SK-N-SH treated with all-trans-retinoic acid at 6 μM for 48 hours (cell line): ENCODE data around the gene AKT3.
A peak's percentile ranks its signal among the peaks of the same experiment; 100 is the strongest.

ENCODE experiments used
- ATAC-seq: fragments of 200-7000 bp; cut with Tn5 transposase; 3 replicates; pipeline ENCODE4 v1.9.1; 2020; ENCODE audit warnings: mild to moderate bottlenecking, moderate library complexity
- ARNTL ChIP-seq: fragments of 450-650 bp; formaldehyde crosslinking; IDR thresholded peaks from 2 replicates; pipeline ENCODE4 v1.5.0; 2020; ENCODE audit warnings: low read depth, mild to moderate bottlenecking, moderate library complexity, borderline replicate concordance
- BACH2 ChIP-seq: fragments of 250-450 bp; sonication (Bioruptor Pico); IDR thresholded peaks from 2 replicates; pipeline ENCODE4 v1.9.0; 2021; ENCODE audit warnings: mild to moderate bottlenecking, borderline replicate concordance
- CSDC2 ChIP-seq: fragments of 250-450 bp; sonication (Bioruptor Pico); IDR thresholded peaks from 2 replicates; pipeline ENCODE4 v1.5.0; 2020; ENCODE audit warnings: mild to moderate bottlenecking, moderate library complexity
- ESRRG ChIP-seq: fragments of 250-450 bp; sonication (Bioruptor Pico); IDR thresholded peaks from 2 replicates; pipeline ENCODE4 v1.6.1; 2021; ENCODE audit warnings: mild to moderate bottlenecking
- GLIS3 ChIP-seq: fragments of 250-450 bp; sonication (Bioruptor Pico); IDR thresholded peaks from 2 replicates; pipeline ENCODE4 v1.5.0; 2020; ENCODE audit warnings: mild to moderate bottlenecking, moderate library complexity
- ISL1 ChIP-seq: fragments of 250-450 bp; sonication (Bioruptor Pico); IDR thresholded peaks from 2 replicates; pipeline ENCODE4 v2.1.2; 2022; ENCODE audit warnings: mild to moderate bottlenecking, moderate library complexity
- OSR1 ChIP-seq: fragments of 250-450 bp; sonication (Bioruptor Pico); IDR thresholded peaks from 2 replicates; pipeline ENCODE4 v1.8.0; 2022; ENCODE audit warnings: moderate library complexity, mild to moderate bottlenecking, inconsistent platforms
- PPARA ChIP-seq: fragments of 250-450 bp; sonication (Bioruptor Pico); IDR thresholded peaks from 2 replicates; pipeline ENCODE4 v1.5.0; 2020; ENCODE audit warnings: mild to moderate bottlenecking, borderline replicate concordance
- RARB ChIP-seq: fragments of 250-450 bp; sonication (Bioruptor Pico); IDR thresholded peaks from 2 replicates; pipeline ENCODE4 v1.8.0; 2021; ENCODE audit warnings: mild to moderate bottlenecking, moderate library complexity
- SNAI2 ChIP-seq: fragments of 250-450 bp; sonication (Bioruptor Pico); IDR thresholded peaks from 2 replicates; pipeline ENCODE4 v1.5.0; 2020; ENCODE audit warnings: mild to moderate bottlenecking, moderate library complexity
- TCF4 ChIP-seq: fragments of 250-450 bp; sonication (Bioruptor Pico); IDR thresholded peaks from 2 replicates; pipeline ENCODE4 v1.8.0; 2021; ENCODE audit warnings: mild to moderate bottlenecking, moderate library complexity, borderline replicate concordance
- ZC3H10 ChIP-seq: fragments of 250-450 bp; sonication (Bioruptor Pico); IDR thresholded peaks from 2 replicates; pipeline ENCODE4 v1.5.1; 2021; ENCODE audit warnings: mild to moderate bottlenecking, moderate library complexity
- ZFP3 ChIP-seq: fragments of 250-450 bp; sonication (Bioruptor Pico); IDR thresholded peaks from 2 replicates; pipeline ENCODE4 v1.5.0; 2020; ENCODE audit warnings: mild to moderate bottlenecking, moderate library complexity
- ZFP30 ChIP-seq: fragments of 450-650 bp; formaldehyde crosslinking; IDR thresholded peaks from 2 replicates; pipeline ENCODE4 v1.5.0; 2022; ENCODE audit warnings: mild to moderate bottlenecking, moderate library complexity
- ZNF565 ChIP-seq: fragments of 450-650 bp; formaldehyde crosslinking; conservative IDR thresholded peaks from 2 replicates; pipeline ENCODE4 v1.5.0; 2020; ENCODE audit warnings: low read depth, mild to moderate bottlenecking, moderate library complexity
- ZNF70 ChIP-seq: fragments of 450-650 bp; formaldehyde crosslinking; IDR thresholded peaks from 2 replicates; pipeline ENCODE4 v1.5.0; 2020; ENCODE audit warnings: mild to moderate bottlenecking, moderate library complexity
- TF ChIP-seq, protein P1 (sequence below): fragments of 250-450 bp; sonication (Bioruptor Pico); IDR thresholded peaks from 2 replicates; pipeline ENCODE4 v1.8.0; 2021; ENCODE audit warnings: low read depth, mild to moderate bottlenecking, moderate library complexity, borderline replicate concordance
- TF ChIP-seq, protein P2 (sequence below): fragments of 250-450 bp; sonication (Bioruptor Pico); IDR thresholded peaks from 2 replicates; pipeline ENCODE4 v1.5.0; 2020; ENCODE audit warnings: mild to moderate bottlenecking, moderate library complexity
- TF ChIP-seq, protein P3 (sequence below): fragments of 250-450 bp; sonication (Bioruptor Pico); IDR thresholded peaks from 2 replicates; pipeline ENCODE4 v1.5.1; 2020; ENCODE audit warnings: low read depth, mild to moderate bottlenecking, moderate library complexity
- TF ChIP-seq, protein P4 (sequence below): fragments of 250-450 bp; sonication (Bioruptor Pico); IDR thresholded peaks from 2 replicates; pipeline ENCODE4 v1.8.0; 2020; ENCODE audit warnings: mild to moderate bottlenecking, moderate library complexity, borderline replicate concordance

AKT3 gene

DNA sequence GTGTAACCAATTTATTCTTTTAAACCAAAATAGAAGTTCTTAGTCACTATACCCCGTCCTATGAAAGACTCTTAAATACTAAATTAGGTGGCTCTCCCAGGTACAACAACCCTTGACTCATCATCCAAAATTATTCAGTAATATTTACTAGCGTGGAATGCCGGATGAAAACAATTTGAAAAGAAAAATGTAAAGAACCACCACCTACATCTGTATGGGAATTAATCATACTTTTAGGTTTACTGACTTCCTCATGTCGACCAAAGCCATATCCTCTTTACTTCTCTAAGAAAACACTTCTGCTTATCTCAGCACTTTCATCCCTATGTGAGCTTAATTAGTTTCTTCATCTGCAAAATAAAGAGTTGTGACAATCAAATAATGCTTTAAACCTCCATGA is 139.6 kb downstream of the AKT3 start:
- TF ChIP-seq, protein P1, sequence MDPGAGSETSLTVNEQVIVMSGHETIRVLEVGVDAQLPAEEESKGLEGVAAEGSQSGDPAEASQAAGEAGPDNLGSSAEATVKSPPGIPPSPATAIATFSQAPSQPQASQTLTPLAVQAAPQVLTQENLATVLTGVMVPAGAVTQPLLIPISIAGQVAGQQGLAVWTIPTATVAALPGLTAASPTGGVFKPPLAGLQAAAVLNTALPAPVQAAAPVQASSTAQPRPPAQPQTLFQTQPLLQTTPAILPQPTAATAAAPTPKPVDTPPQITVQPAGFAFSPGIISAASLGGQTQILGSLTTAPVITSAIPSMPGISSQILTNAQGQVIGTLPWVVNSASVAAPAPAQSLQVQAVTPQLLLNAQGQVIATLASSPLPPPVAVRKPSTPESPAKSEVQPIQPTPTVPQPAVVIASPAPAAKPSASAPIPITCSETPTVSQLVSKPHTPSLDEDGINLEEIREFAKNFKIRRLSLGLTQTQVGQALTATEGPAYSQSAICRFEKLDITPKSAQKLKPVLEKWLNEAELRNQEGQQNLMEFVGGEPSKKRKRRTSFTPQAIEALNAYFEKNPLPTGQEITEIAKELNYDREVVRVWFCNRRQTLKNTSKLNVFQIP (CRISPR knock-in tag): no peak
- TF ChIP-seq ZC3H10 (CRISPR knock-in tag) (no peak), OSR1 (no peak), ZNF70 (no peak), RARB (no peak), ZFP3 (CRISPR knock-in tag) (no peak), ZNF565 (CRISPR knock-in tag) (no peak), SNAI2 (CRISPR knock-in tag) (no peak), CSDC2 (no peak), PPARA (no peak), ZFP30 (CRISPR knock-in tag) (no peak), BACH2 (CRISPR knock-in tag) (no peak), ISL1 (CRISPR knock-in tag) (no peak)
- TF ChIP-seq, protein P2, sequence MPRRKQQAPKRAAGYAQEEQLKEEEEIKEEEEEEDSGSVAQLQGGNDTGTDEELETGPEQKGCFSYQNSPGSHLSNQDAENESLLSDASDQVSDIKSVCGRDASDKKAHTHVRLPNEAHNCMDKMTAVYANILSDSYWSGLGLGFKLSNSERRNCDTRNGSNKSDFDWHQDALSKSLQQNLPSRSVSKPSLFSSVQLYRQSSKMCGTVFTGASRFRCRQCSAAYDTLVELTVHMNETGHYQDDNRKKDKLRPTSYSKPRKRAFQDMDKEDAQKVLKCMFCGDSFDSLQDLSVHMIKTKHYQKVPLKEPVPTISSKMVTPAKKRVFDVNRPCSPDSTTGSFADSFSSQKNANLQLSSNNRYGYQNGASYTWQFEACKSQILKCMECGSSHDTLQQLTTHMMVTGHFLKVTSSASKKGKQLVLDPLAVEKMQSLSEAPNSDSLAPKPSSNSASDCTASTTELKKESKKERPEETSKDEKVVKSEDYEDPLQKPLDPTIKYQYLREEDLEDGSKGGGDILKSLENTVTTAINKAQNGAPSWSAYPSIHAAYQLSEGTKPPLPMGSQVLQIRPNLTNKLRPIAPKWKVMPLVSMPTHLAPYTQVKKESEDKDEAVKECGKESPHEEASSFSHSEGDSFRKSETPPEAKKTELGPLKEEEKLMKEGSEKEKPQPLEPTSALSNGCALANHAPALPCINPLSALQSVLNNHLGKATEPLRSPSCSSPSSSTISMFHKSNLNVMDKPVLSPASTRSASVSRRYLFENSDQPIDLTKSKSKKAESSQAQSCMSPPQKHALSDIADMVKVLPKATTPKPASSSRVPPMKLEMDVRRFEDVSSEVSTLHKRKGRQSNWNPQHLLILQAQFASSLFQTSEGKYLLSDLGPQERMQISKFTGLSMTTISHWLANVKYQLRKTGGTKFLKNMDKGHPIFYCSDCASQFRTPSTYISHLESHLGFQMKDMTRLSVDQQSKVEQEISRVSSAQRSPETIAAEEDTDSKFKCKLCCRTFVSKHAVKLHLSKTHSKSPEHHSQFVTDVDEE (CRISPR knock-in tag): no peak
- TF ChIP-seq, protein P3, sequence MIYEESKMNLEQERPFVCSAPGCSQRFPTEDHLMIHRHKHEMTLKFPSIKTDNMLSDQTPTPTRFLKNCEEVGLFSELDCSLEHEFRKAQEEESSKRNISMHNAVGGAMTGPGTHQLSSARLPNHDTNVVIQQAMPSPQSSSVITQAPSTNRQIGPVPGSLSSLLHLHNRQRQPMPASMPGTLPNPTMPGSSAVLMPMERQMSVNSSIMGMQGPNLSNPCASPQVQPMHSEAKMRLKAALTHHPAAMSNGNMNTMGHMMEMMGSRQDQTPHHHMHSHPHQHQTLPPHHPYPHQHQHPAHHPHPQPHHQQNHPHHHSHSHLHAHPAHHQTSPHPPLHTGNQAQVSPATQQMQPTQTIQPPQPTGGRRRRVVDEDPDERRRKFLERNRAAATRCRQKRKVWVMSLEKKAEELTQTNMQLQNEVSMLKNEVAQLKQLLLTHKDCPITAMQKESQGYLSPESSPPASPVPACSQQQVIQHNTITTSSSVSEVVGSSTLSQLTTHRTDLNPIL (CRISPR knock-in tag): no peak
- TF ChIP-seq, protein P4, sequence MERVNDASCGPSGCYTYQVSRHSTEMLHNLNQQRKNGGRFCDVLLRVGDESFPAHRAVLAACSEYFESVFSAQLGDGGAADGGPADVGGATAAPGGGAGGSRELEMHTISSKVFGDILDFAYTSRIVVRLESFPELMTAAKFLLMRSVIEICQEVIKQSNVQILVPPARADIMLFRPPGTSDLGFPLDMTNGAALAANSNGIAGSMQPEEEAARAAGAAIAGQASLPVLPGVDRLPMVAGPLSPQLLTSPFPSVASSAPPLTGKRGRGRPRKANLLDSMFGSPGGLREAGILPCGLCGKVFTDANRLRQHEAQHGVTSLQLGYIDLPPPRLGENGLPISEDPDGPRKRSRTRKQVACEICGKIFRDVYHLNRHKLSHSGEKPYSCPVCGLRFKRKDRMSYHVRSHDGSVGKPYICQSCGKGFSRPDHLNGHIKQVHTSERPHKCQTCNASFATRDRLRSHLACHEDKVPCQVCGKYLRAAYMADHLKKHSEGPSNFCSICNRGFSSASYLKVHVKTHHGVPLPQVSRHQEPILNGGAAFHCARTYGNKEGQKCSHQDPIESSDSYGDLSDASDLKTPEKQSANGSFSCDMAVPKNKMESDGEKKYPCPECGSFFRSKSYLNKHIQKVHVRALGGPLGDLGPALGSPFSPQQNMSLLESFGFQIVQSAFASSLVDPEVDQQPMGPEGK (CRISPR knock-in tag): no peak
- ATAC-seq: no peak

DNA sequence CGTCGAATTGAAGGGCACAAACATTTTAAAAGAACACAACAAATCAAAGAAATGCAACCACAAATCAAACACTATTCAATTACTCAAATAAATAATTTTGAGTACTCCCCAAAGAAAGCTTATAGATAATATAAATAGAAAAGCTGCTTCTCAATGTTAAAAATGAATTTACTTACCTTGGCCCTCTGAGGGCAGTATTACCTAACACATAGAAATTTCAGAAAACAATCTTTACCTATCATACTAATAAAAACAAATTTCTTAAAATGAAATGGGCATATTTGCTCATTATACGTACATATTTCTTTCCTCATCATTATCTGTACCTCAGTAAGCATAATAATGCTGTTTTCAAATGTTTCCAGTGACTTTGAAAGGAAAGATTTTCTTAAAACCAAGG is 141.8 kb downstream of the AKT3 start:
- ATAC-seq: peak; percentile 64
- TF ChIP-seq PPARA (no peak), ESRRG (CRISPR knock-in tag) (no peak), ARNTL (CRISPR knock-in tag) (no peak), ISL1 (CRISPR knock-in tag) (no peak), RARB (no peak), GLIS3 (CRISPR knock-in tag) (no peak), ZFP30 (CRISPR knock-in tag) (no peak), TCF4 (CRISPR knock-in tag) (no peak), SNAI2 (CRISPR knock-in tag) (no peak)
- TF ChIP-seq, protein P2 (CRISPR knock-in tag): no peak
- TF ChIP-seq, protein P4 (CRISPR knock-in tag): no peak
